WERI-Rb-1 (cell line): ENCODE results near the gene SWT1.
"Not testable (repeated sequence)": the region's sequence is repeated elsewhere in the genome, so short reads cannot be mapped to it uniquely, and the experiment has no call there.

Experiments used
- DNase-seq: peaks from one replicate; pipeline ENCODE4 v3.0.0-alpha.2; 2020
- H3K27ac ChIP-seq: fragments of 250-450 bp; sonication (Bioruptor Pico); 2 replicates; pipeline ENCODE4 v1.5.1; 2020; ENCODE audit warnings: mild to moderate bottlenecking, moderate library complexity
- H3K27me3 ChIP-seq: fragments of 250-450 bp; sonication (Bioruptor Pico); 2 replicates; pipeline ENCODE4 v1.5.1; 2021; ENCODE audit warnings: mild to moderate bottlenecking, low read depth, moderate library complexity; ENCODE audit not compliant: insufficient read depth, severe bottlenecking
- H3K36me3 ChIP-seq: fragments of 250-450 bp; sonication (Bioruptor Pico); 2 replicates; pipeline ENCODE4 v1.5.1; 2020; ENCODE audit warnings: mild to moderate bottlenecking, moderate library complexity
- H3K4me3 ChIP-seq: 2 replicates; pipeline ENCODE4 v1.5.1; 2011; ENCODE audit warnings: low read depth, mild to moderate bottlenecking, control low read depth, low read length
- H3K9me3 ChIP-seq: fragments of 250-450 bp; sonication (Bioruptor Pico); 2 replicates; pipeline ENCODE4 v1.5.1; 2021; ENCODE audit warnings: mild to moderate bottlenecking, moderate library complexity; ENCODE audit not compliant: severe bottlenecking
- CTCF ChIP-seq: IDR thresholded peaks from 2 replicates; pipeline ENCODE4 v1.5.1; 2011; ENCODE audit warnings: low read depth, mild to moderate bottlenecking, control low read depth, inconsistent platforms, low read length

SWT1 gene

GRCh38 chr1:185318431-185319138 is 161.6 kb downstream of the SWT1 start:
- Histone ChIP-seq H3K36me3 (peaks cover 14% of the 10 kb centered on the region), H3K9me3 (no peaks in the 10 kb centered on the region), H3K4me3 (peak overlapping the region; percentile 74; the same call in 1 of the 2 replicates), H3K27me3 (no peaks in the 10 kb centered on the region), H3K27ac (no peak overlapping the region)
- DNase-seq: no peak
- no peak for TF ChIP-seq CTCF

- no peak overlapping the region for H3K27ac ChIP-seq
- H3K4me3 ChIP-seq: no peak overlapping the region
- no peaks in the 10 kb centered on the region for H3K27me3 ChIP-seq
- DNase-seq: no peak
- no peak for TF ChIP-seq CTCF
- H3K36me3 ChIP-seq: peaks cover 14% of the 10 kb centered on the region
- no peaks in the 10 kb centered on the region for H3K9me3 ChIP-seq
Measured at GRCh38 chr1:185319139-185319475, 162.1 kb downstream of the SWT1 start.

- H3K27me3 ChIP-seq, H3K4me3 ChIP-seq, H3K27ac ChIP-seq, H3K36me3 ChIP-seq, DNase-seq, H3K9me3 ChIP-seq: not testable (repeated sequence)
Measured at GRCh38 chr1:185321104-185321503, 164.1 kb downstream of the SWT1 start.

GRCh38 chr1:185321653-185322221 is 164.8 kb downstream of the SWT1 start:
- not testable (repeated sequence) for H3K27ac ChIP-seq, H3K9me3 ChIP-seq, DNase-seq, H3K4me3 ChIP-seq, H3K27me3 ChIP-seq, H3K36me3 ChIP-seq

- no peaks in the 10 kb centered on the region for H3K36me3 ChIP-seq
- H3K27ac ChIP-seq: no peak overlapping the region
- no peak for TF ChIP-seq CTCF
- no peak overlapping the region for H3K4me3 ChIP-seq
- no peaks in the 10 kb centered on the region for H3K27me3 ChIP-seq
- no peaks in the 10 kb centered on the region for H3K9me3 ChIP-seq
- no peak for DNase-seq
Measured at GRCh38 chr1:185322636-185323035, 165.7 kb downstream of the SWT1 start.

- no peak overlapping the region for H3K4me3 ChIP-seq
- no peaks in the 10 kb centered on the region for H3K27me3 ChIP-seq
- DNase-seq: no peak
- no peaks in the 10 kb centered on the region for H3K36me3 ChIP-seq
- TF ChIP-seq CTCF: no peak
- no peak overlapping the region for H3K27ac ChIP-seq
- H3K9me3 ChIP-seq: no peaks in the 10 kb centered on the region
Measured at GRCh38 chr1:185324118-185324517, 167.2 kb downstream of the SWT1 start.

- H3K27me3 ChIP-seq: no peaks in the 10 kb centered on the region
- DNase-seq: no peak
- no peaks in the 10 kb centered on the region for H3K9me3 ChIP-seq
- H3K4me3 ChIP-seq: no peak overlapping the region
- TF ChIP-seq CTCF: no peak
- H3K27ac ChIP-seq: no peak overlapping the region
- no peaks in the 10 kb centered on the region for H3K36me3 ChIP-seq
Measured at GRCh38 chr1:185325413-185325812, 168.4 kb downstream of the SWT1 start.
